Neural cell (in vitro differentiated cells): ENCODE data around the gene UNC93B1. TPM values are rescaled to one million over a fixed set of nuclear protein-coding genes. Genes with fewer than 3 reads are reported as not detected.

Experiments used
- H2AFZ ChIP-seq: fragments of 200-600, 300-800 bp; sonication (generic), shearing (Covaris generic); 2 replicates; pipeline ENCODE4 v1.6.0; 2014; ENCODE audit warnings: low read depth, mild to moderate bottlenecking, antibody characterized with exemption, low read length, moderate library complexity
- H3F3A ChIP-seq: fragments of 200-600 bp; shearing (Covaris generic); 2 replicates; pipeline ENCODE4 v1.6.1; 2016; ENCODE audit warnings: mild to moderate bottlenecking, moderate library complexity, mixed read lengths, antibody characterized with exemption, low read length; ENCODE audit not compliant: insufficient read depth, poor library complexity, severe bottlenecking
- H3K27ac ChIP-seq: fragments of 200-600, 300-800 bp; sonication (generic), shearing (Covaris generic); 2 replicates; pipeline ENCODE4 v1.5.1; 2014; ENCODE audit warnings: mild to moderate bottlenecking, low read length, moderate library complexity
- H3K27me3 ChIP-seq: fragments of 300-800, 200-600 bp; sonication (generic), shearing (Covaris generic); 2 replicates; pipeline ENCODE4 v1.6.0; 2014; ENCODE audit warnings: mild to moderate bottlenecking, low read depth, low read length, moderate library complexity; ENCODE audit not compliant: insufficient read depth
- H3K36me3 ChIP-seq: fragments of 300-800, 200-600 bp; sonication (generic), shearing (Covaris generic); 2 replicates; pipeline ENCODE4 v1.5.1; 2014; ENCODE audit warnings: mild to moderate bottlenecking, antibody characterized with exemption, low read length, moderate library complexity; ENCODE audit not compliant: insufficient read depth
- H3K4me2 ChIP-seq: fragments of 300-800, 200-600 bp; sonication (generic), shearing (Covaris generic); 2 replicates; pipeline ENCODE4 v1.6.0; 2014; ENCODE audit warnings: mild to moderate bottlenecking, low read length
- H3K4me3 ChIP-seq: fragments of 300-800, 200-600 bp; sonication (generic), shearing (Covaris generic); 2 replicates; pipeline ENCODE4 v1.5.1; 2014; ENCODE audit warnings: mild to moderate bottlenecking, low read length, moderate library complexity
- H3K79me2 ChIP-seq: fragments of 200-600 bp; shearing (Covaris generic); replicated peaks from 2 replicates; pipeline ENCODE4 v1.6.0; 2014; ENCODE audit warnings: mild to moderate bottlenecking, low read length, moderate library complexity; ENCODE audit not compliant: insufficient read depth
- H3K9ac ChIP-seq: fragments of 300-800, 200-600 bp; sonication (generic), shearing (Covaris generic); 2 replicates; pipeline ENCODE4 v1.6.1; 2016; ENCODE audit warnings: mild to moderate bottlenecking, low read length, mixed read lengths
- H3K9me2 ChIP-seq: fragments of 200-600 bp; shearing (Covaris generic); 2 replicates; pipeline ENCODE4 v1.6.1; 2016; ENCODE audit warnings: mild to moderate bottlenecking, low read length, mixed read lengths; ENCODE audit not compliant: insufficient read depth
- H3K9me3 ChIP-seq: fragments of 200-600, 300-800 bp; sonication (generic), shearing (Covaris generic); 2 replicates; pipeline ENCODE4 v1.6.1; 2016; ENCODE audit warnings: mild to moderate bottlenecking, mixed run types, low read length, moderate library complexity, mixed read lengths
- H4K20me1 ChIP-seq: fragments of 200-600 bp; shearing (Covaris generic); 2 replicates; pipeline ENCODE4 v1.6.1; 2016; ENCODE audit warnings: mild to moderate bottlenecking, mixed run types; ENCODE audit not compliant: insufficient read depth
- EP300 ChIP-seq: fragments of 450-650 bp; conservative IDR thresholded peaks from 2 replicates; pipeline ENCODE4 v1.6.1; 2014; ENCODE audit warnings: antibody characterized with exemption, mild to moderate bottlenecking, moderate library complexity; ENCODE audit not compliant: poor library complexity, severe bottlenecking
- EZH2 ChIP-seq: fragments of 200-600, 300-800 bp; shearing (Covaris generic), sonication (generic); IDR thresholded peaks from 2 replicates; pipeline ENCODE4 v1.6.1; 2014; ENCODE audit warnings: antibody characterized with exemption, low read length, borderline replicate concordance, mild to moderate bottlenecking; ENCODE audit not compliant: insufficient read depth, poor library complexity, severe bottlenecking
- MXI1 ChIP-seq: fragments of 450-650 bp; conservative IDR thresholded peaks from 2 replicates; pipeline ENCODE4 v1.6.1; 2014; ENCODE audit warnings: antibody characterized with exemption, mild to moderate bottlenecking; ENCODE audit not compliant: poor library complexity, severe bottlenecking
- POLR2AphosphoS5 ChIP-seq: IDR thresholded peaks from 2 replicates; pipeline ENCODE4 v1.6.1; 2012
- RAD21 ChIP-seq: fragments of 450-650 bp; conservative IDR thresholded peaks from 2 replicates; pipeline ENCODE4 v1.6.1; 2014; ENCODE audit warnings: antibody characterized with exemption, mild to moderate bottlenecking, moderate library complexity
- REST ChIP-seq: IDR thresholded peaks from 2 replicates; pipeline ENCODE4 v1.6.1; 2012; ENCODE audit warnings: borderline replicate concordance
- SMC3 ChIP-seq: fragments of 450-650 bp; conservative IDR thresholded peaks from 2 replicates; pipeline ENCODE4 v1.6.1; 2014; ENCODE audit warnings: antibody characterized with exemption, mild to moderate bottlenecking, moderate library complexity; ENCODE audit not compliant: poor library complexity
- TAF1 ChIP-seq: IDR thresholded peaks from 2 replicates; pipeline ENCODE4 v1.6.1; 2012; ENCODE audit warnings: low read depth
- polyA minus RNA-seq: library from RNA; depleted of rRNA, polyadenylated mRNA; stranded (reverse); fragments of >200 nt; gene quantifications from 2 replicates; pipeline ENCODE4 v1.2.3, GENCODE V29; 2014
- polyA plus RNA-seq: library from polyadenylated mRNA; depleted of rRNA; stranded (reverse); fragments of >200 nt; gene quantifications from 2 replicates; pipeline ENCODE4 v1.2.3, GENCODE V29; 2014
- TF ChIP-seq, protein P1 (sequence below): fragments of 450-650 bp; IDR thresholded peaks from 2 replicates; pipeline ENCODE4 v1.5.1; 2014; ENCODE audit warnings: antibody characterized with exemption, mild to moderate bottlenecking, moderate library complexity; ENCODE audit not compliant: poor library complexity, severe bottlenecking

UNC93B1 gene, protein sequence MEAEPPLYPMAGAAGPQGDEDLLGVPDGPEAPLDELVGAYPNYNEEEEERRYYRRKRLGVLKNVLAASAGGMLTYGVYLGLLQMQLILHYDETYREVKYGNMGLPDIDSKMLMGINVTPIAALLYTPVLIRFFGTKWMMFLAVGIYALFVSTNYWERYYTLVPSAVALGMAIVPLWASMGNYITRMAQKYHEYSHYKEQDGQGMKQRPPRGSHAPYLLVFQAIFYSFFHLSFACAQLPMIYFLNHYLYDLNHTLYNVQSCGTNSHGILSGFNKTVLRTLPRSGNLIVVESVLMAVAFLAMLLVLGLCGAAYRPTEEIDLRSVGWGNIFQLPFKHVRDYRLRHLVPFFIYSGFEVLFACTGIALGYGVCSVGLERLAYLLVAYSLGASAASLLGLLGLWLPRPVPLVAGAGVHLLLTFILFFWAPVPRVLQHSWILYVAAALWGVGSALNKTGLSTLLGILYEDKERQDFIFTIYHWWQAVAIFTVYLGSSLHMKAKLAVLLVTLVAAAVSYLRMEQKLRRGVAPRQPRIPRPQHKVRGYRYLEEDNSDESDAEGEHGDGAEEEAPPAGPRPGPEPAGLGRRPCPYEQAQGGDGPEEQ
- 0.19 and 0.30 TPM in 2 replicates for polyA plus RNA-seq
- not detected in 2 replicates for polyA minus RNA-seq

- no peaks in the 10 kb centered on the region for H3K9me2 ChIP-seq
- peaks cover 32% of the 10 kb centered on the region for H3K27me3 ChIP-seq
- no peaks in the 10 kb centered on the region for H3K79me2 ChIP-seq
- H3F3A ChIP-seq, result no peaks in the 10 kb centered on the region
- no peaks in the 10 kb centered on the region for H3K36me3 ChIP-seq
- peak within 1 kb of the TSS; percentile 62 for H3K4me3 ChIP-seq
- no peak within 1 kb of the TSS for H2AFZ ChIP-seq
- H3K9me3 ChIP-seq, result no peaks in the 10 kb centered on the region
- no peak within 1 kb of the TSS for H3K4me2 ChIP-seq
- no peaks in the 10 kb centered on the region for H4K20me1 ChIP-seq
- no peak within 1 kb of the TSS for H3K27ac ChIP-seq
- no peak within 1 kb of the TSS for H3K9ac ChIP-seq
- TF ChIP-seq TAF1, result no peak
- TF ChIP-seq, protein P1, sequence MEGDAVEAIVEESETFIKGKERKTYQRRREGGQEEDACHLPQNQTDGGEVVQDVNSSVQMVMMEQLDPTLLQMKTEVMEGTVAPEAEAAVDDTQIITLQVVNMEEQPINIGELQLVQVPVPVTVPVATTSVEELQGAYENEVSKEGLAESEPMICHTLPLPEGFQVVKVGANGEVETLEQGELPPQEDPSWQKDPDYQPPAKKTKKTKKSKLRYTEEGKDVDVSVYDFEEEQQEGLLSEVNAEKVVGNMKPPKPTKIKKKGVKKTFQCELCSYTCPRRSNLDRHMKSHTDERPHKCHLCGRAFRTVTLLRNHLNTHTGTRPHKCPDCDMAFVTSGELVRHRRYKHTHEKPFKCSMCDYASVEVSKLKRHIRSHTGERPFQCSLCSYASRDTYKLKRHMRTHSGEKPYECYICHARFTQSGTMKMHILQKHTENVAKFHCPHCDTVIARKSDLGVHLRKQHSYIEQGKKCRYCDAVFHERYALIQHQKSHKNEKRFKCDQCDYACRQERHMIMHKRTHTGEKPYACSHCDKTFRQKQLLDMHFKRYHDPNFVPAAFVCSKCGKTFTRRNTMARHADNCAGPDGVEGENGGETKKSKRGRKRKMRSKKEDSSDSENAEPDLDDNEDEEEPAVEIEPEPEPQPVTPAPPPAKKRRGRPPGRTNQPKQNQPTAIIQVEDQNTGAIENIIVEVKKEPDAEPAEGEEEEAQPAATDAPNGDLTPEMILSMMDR, result no peak
- TF ChIP-seq EZH2, result peak; percentile 27
Observed at GRCh38 chr11:68003846-68004550, at the start of gene UNC93B1. Gene UNC93B1 (minus strand): TSS chr11:68004097. CDS start chr11:68004043, 54 bp downstream.

DNA sequence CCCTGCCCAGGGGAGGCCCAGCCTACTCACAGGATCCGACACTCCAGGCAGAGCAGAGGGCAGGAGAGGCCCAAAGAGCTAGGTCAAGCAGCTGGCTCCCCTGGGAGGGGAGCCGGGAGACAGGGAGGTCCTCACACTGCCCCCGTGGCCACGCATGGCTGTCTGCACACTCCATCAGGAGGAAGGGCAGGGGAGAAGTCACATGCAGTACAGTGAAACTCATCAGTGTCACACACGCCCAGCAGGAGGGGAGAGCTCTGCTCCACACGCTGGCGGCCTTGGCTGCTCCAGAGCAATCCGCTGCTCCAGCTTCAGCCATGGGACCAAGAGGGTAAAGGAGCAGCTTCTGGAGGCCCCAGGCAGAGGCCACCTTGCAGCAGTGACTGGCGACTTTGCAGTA lies 49.2 kb upstream of the UNC93B1 start:
- TF ChIP-seq MXI1 (no peak), TAF1 (no peak), POLR2AphosphoS5 (no peak), RAD21 (no peak), REST (no peak), EP300 (no peak), SMC3 (no peak), EZH2 (no peak)
- TF ChIP-seq, protein P1, result no peak

More for the DNA sequence above, 49.2 kb upstream of the UNC93B1 start:
- H3K79me2 ChIP-seq, result no peaks in the 10 kb centered on the region
- no peaks in the 10 kb centered on the region for H3K9me3 ChIP-seq
- no peak overlapping the region for H3K4me3 ChIP-seq
- H4K20me1 ChIP-seq, result no peaks in the 10 kb centered on the region
- peak overlapping the region; percentile 14 for H3K27ac ChIP-seq
- H3K27me3 ChIP-seq, result no peaks in the 10 kb centered on the region
- no peaks in the 10 kb centered on the region for H3K36me3 ChIP-seq
- H3F3A ChIP-seq, result no peaks in the 10 kb centered on the region
- H2AFZ ChIP-seq, result no peak overlapping the region
- H3K4me2 ChIP-seq, result no peak overlapping the region
- H3K9me2 ChIP-seq, result no peaks in the 10 kb centered on the region
- H3K9ac ChIP-seq, result peak overlapping the region; percentile 7
